K562 (cell line): Measurements from ENCODE around the gene ADRB1. TPM values are rescaled to one million over a fixed set of nuclear protein-coding genes. Genes with fewer than 3 reads are reported as not detected.
A peak's percentile ranks its signal among the peaks of the same experiment; 100 is the strongest.

Source experiments
- ATAC-seq: fragments of 200-7000 bp; cut with Tn5 transposase; 3 replicates; pipeline ENCODE4 v1.9.1; 2020; ENCODE audit warnings: moderate library complexity
- BruUV-seq: library from RNA; stranded (reverse); fragments of 400-500 nt; replicated peaks from 2 replicates; lab custom pipeline; 2021; lab: Mats Ljungman, UMichigan
- CTCF ChIA-PET: fragments of 300-600 bp; formaldehyde crosslinking; extraction: SDS; loops from one replicate; lab custom pipeline; 2021; ENCODE audit warnings: low intra/inter-chr PET ratio; lab: Yijun Ruan, JAX
- POLR2A ChIA-PET: fragments of 300-600, 350-650 bp; sonication (Branson Sonifier 250); formaldehyde crosslinking; extraction: SDS; loops from one replicate; lab custom pipeline; 2021; ENCODE audit warnings: antibody characterized with exemption, inconsistent platforms; lab: Yijun Ruan, JAX
- DNase-seq, 4 experiments: peaks; one replicate each; pipeline versions ENCODE4 v3.0.0 to v3.0.0-alpha.2; 2011 to 2018; ENCODE audit warnings: low spot score in 3 of 4, mixed read lengths in 3 of 4; ENCODE audit errors: extremely low read depth in 1 of 4
- FAIRE-seq: peaks from 2 replicates; lab custom pipeline; 2011; peaks lifted over from hg19 to GRCh38; lab: Jason Lieb, UNC
- H2AFZ ChIP-seq: 2 replicates; pipeline ENCODE4 v1.6.0; 2011; ENCODE audit warnings: low read depth, low read length, control low read depth, inconsistent platforms
- H3K27ac ChIP-seq: fragments of 200-600 bp; 3 replicates; pipeline ENCODE4 v1.8.0; 2011; ENCODE audit warnings: low read depth, mild to moderate bottlenecking, control low read depth, inconsistent platforms, low read length, moderate library complexity, mixed read lengths; ENCODE audit errors: extremely low read depth
- H3K27me3 ChIP-seq, 2 experiments: fragments of 300-600 bp in 1 of 2; 2 replicates in 1 of 2; 3 replicates in 1 of 2; pipeline versions ENCODE4 v1.6.0 to v1.8.0; 2011; ENCODE audit warnings: inconsistent platforms in 2 of 2, low read length in 2 of 2, mild to moderate bottlenecking in 1 of 2, mixed read lengths in 1 of 2, moderate library complexity in 1 of 2; ENCODE audit not compliant: control insufficient read depth in 2 of 2, insufficient read depth in 2 of 2
- H3K36me3 ChIP-seq: fragments of 300-600 bp; 3 replicates; pipeline ENCODE4 v1.8.0; 2011; ENCODE audit warnings: mild to moderate bottlenecking, low read length, inconsistent platforms; ENCODE audit not compliant: control insufficient read depth, insufficient read depth
- H3K4me1 ChIP-seq, 2 experiments: fragments of 200-600 bp in 1 of 2; replicated peaks in 1 of 2; 2 replicates in 1 of 2; 3 replicates in 1 of 2; pipeline versions ENCODE4 v1.5.1 to v1.8.0; 2011; ENCODE audit warnings: inconsistent platforms in 2 of 2, low read length in 2 of 2, mild to moderate bottlenecking in 1 of 2, mixed read lengths in 1 of 2, moderate library complexity in 1 of 2; ENCODE audit not compliant: control insufficient read depth in 2 of 2, insufficient read depth in 2 of 2
- H3K4me2 ChIP-seq: 2 replicates; pipeline ENCODE4 v1.6.1; 2011; ENCODE audit warnings: low read length, control low read depth, inconsistent platforms, mixed read lengths; ENCODE audit not compliant: insufficient read depth
- H3K4me3 ChIP-seq: fragments of 200-600 bp; sonication (generic), shearing (Covaris generic); 2 replicates; pipeline ENCODE4 v1.5.1; 2016; ENCODE audit warnings: control low read depth, inconsistent platforms
- H3K79me2 ChIP-seq: fragments of 200-600 bp; 3 replicates; pipeline ENCODE4 v1.8.0; 2011; ENCODE audit warnings: low read length, inconsistent platforms; ENCODE audit not compliant: control insufficient read depth, insufficient read depth
- H3K9ac ChIP-seq, 2 experiments: 2 replicates each; pipeline versions ENCODE4 v1.6.0 to v1.6.1; 2011; ENCODE audit warnings: low read depth in 2 of 2, low read length in 2 of 2, control low read depth in 1 of 2, inconsistent platforms in 1 of 2, mild to moderate bottlenecking in 1 of 2, mixed read lengths in 1 of 2; ENCODE audit not compliant: insufficient read depth in 1 of 2
- H3K9me1 ChIP-seq: one replicate; pipeline ENCODE4 v1.6.0; 2011; ENCODE audit warnings: inconsistent platforms, mild to moderate bottlenecking, low read length, moderate library complexity; ENCODE audit not compliant: control insufficient read depth, insufficient read depth
- H3K9me3 ChIP-seq: replicated peaks from 2 replicates; pipeline ENCODE4 v1.5.1; 2011; ENCODE audit warnings: low read depth, low read length, inconsistent platforms; ENCODE audit not compliant: control insufficient read depth, insufficient read depth
- H4K20me1 ChIP-seq: replicated peaks from 2 replicates; pipeline ENCODE4 v1.6.1; 2011; ENCODE audit warnings: low read length, inconsistent platforms, mixed read lengths; ENCODE audit not compliant: control insufficient read depth, insufficient read depth
- ARID2 ChIP-seq: fragments of 450-650 bp; IDR thresholded peaks from 2 replicates; pipeline ENCODE4 v1.6.1; 2017; ENCODE audit warnings: antibody characterized with exemption, mild to moderate bottlenecking
- ATF3 ChIP-seq, 2 experiments: fragments of 450-650 bp in 1 of 2; sonication (generic) in 1 of 2; formaldehyde crosslinking in 1 of 2; IDR thresholded peaks in 1 of 2; conservative IDR thresholded peaks in 1 of 2; 2 replicates each; pipeline versions ENCODE4 v1.6.1 to v1.8.1; 2016 to 2023; ENCODE audit warnings: mild to moderate bottlenecking in 2 of 2, moderate library complexity in 2 of 2, inconsistent platforms in 1 of 2, missing genetic modification reagents in 1 of 2
- ATF7 ChIP-seq: fragments of 450-650 bp; IDR thresholded peaks from 2 replicates; pipeline ENCODE4 v1.7.1; 2014; ENCODE audit warnings: mild to moderate bottlenecking, moderate library complexity
- CREM ChIP-seq: IDR thresholded peaks from 2 replicates; pipeline ENCODE4 v1.6.1; 2014; ENCODE audit warnings: antibody characterized with exemption, low read depth
- NRF1 ChIP-seq, 2 experiments: fragments of 450-650 bp; IDR thresholded peaks in 1 of 2; conservative IDR thresholded peaks in 1 of 2; 2 replicates each; pipeline ENCODE4 v1.6.1; 2014; ENCODE audit warnings: mild to moderate bottlenecking in 2 of 2
- WGBS: fragments of 100-300 bp; shearing (Covaris generic); methylation state at CpG from one replicate; pipeline ENCODE4 v1.1.6; 2016; ENCODE audit warnings: low coverage, mixed read lengths; ENCODE audit not compliant: insufficient coverage; ENCODE audit errors: missing lambda C conversion rate; 5-methylcytosine and 5-hydroxymethylcytosine counted together
- in situ Hi-C: fragments of 300-500 bp; cut with MboI; formaldehyde crosslinking; loops from 4 replicates; pipeline ENCODE4 v1.15.0; 2018; ENCODE audit warnings: inconsistent platforms, mixed read lengths
- intact Hi-C: fragments of 100-400 bp; cut with micrococcal nuclease; formaldehyde crosslinking; loops from 2 replicates; pipeline ENCODE4 v1.14.2; 2022
- polyA plus RNA-seq, 8 experiments: library from polyadenylated mRNA; depleted of rRNA in 4 of 8; stranded (reverse) in 5 of 8; unstranded in 3 of 8; fragments of >200 nt; fragmentation: Nextera tagmentation in 2 of 8; fragmentation: Illumina TruSeq in 1 of 8; extraction: Ambion mirVana in 2 of 8; extraction: Trizol in 1 of 8; gene quantifications; 2 replicates each; pipeline versions ENCODE4 v1.2.1 to v1.2.3, GENCODE V29; 2011 to 2014; ENCODE audit warnings: inconsistent platforms in 1 of 8, missing spikeins in 1 of 8
- total RNA-seq, 7 experiments: library from RNA; depleted of rRNA in 6 of 7; stranded (reverse); fragments of >200 nt in 6 of 7; fragmentation: Illumina TruSeq in 2 of 7; extraction: Trizol in 2 of 7; gene quantifications; 2 replicates each; pipeline versions ENCODE4 v1.2.1 to v1.2.3, GENCODE V29; 2011 to 2021; ENCODE audit warnings: low replicate concordance in 1 of 7

Gene ADRB1
- total and polyA plus RNA-seq, 9 of the 15 experiments (the other 6 are each of a cell fraction or from before 2014, with no cell fraction given), result 0.07 to 0.11 (median 0.09) TPM; not detected in 6

- H3K79me2 ChIP-seq, result no peaks in the 10 kb centered on the region
- WGBS, result 14% methylated on average over 7 of the region's 7 CpGs
These were observed 20.7 kb upstream of the ADRB1 start for GRCh38 chr10:114022766-114023597.

More at GRCh38 chr10:114022766-114023597, 20.7 kb upstream of the ADRB1 start:
- no peak for ATAC-seq
- Histone ChIP-seq H3K9me3 (no peaks in the 10 kb centered on the region), H3K36me3 (no peaks in the 10 kb centered on the region), H3K4me2 (no peak overlapping the region), H3K4me3 (no peak overlapping the region), H3K4me1 (peaks cover 5 to 15% of the 10 kb centered on the region in 2 experiments; a peak in 4 of 5 replicates), H3K9me1 (no peaks in the 10 kb centered on the region), H3K27me3 (no peaks in the 10 kb centered on the region; a peak in 2 of 5 replicates), H3K27ac (no peak overlapping the region), H2AFZ (no peak overlapping the region), H4K20me1 (no peaks in the 10 kb centered on the region), H3K9ac (no peak overlapping the region)
- intact Hi-C loops, result loop anchor here (10.0 kb wide), 1 partner anchor 168 kb away; the partner anchor contains the start of genes DCLRE1A and NHLRC2
- in situ Hi-C loops, result no loop called here
- no TSS peak for BruUV-seq
- ChIA-PET CTCF (no interaction called here), POLR2A (interaction anchor here (0.6 kb wide), 1 partner anchor 55 kb away, joined by 3 read pairs; no protein-coding TSS in a partner anchor)
- DNase-seq, result no peak
- TF ChIP-seq ATF3 (IDR thresholded peaks at IDR 0.05), result peak; percentile 51; the same call in 1 of the 2 replicates
- no peak for TF ChIP-seq ATF3 (CRISPR knock-in tag; conservative IDR thresholded peaks at IDR 0.05)
- peak; percentile 70 for TF ChIP-seq ATF7
- TF ChIP-seq ARID2, result no peak
- TF ChIP-seq CREM, result 0 out of 2 replicates have a peak, but pooled peaks have one; percentile 43
- peak; percentile 27 to 35; a peak in 1 of 4 replicates for TF ChIP-seq NRF1 (conservative IDR thresholded peaks at IDR 0.05 in 1 of 2, IDR thresholded peaks at IDR 0.05 in 1 of 2)
- FAIRE-seq, result no peak
